Activated CD8-positive, alpha-beta memory T cell treated with anti-CD3 and anti-CD28 coated beads, Interleukin-2, amount 50 U/mL, for 24 hours (primary cell): ENCODE results near the gene GIMAP6.
"Not testable (repeated sequence)": the region's sequence is repeated elsewhere in the genome, so short reads cannot be mapped to it uniquely, and the experiment has no call there.

Experiments used
- DNase-seq: peaks from one replicate; pipeline ENCODE4 v3.0.0-alpha.2; 2020; ENCODE audit errors: extremely low read depth

Gene GIMAP6

DNA sequence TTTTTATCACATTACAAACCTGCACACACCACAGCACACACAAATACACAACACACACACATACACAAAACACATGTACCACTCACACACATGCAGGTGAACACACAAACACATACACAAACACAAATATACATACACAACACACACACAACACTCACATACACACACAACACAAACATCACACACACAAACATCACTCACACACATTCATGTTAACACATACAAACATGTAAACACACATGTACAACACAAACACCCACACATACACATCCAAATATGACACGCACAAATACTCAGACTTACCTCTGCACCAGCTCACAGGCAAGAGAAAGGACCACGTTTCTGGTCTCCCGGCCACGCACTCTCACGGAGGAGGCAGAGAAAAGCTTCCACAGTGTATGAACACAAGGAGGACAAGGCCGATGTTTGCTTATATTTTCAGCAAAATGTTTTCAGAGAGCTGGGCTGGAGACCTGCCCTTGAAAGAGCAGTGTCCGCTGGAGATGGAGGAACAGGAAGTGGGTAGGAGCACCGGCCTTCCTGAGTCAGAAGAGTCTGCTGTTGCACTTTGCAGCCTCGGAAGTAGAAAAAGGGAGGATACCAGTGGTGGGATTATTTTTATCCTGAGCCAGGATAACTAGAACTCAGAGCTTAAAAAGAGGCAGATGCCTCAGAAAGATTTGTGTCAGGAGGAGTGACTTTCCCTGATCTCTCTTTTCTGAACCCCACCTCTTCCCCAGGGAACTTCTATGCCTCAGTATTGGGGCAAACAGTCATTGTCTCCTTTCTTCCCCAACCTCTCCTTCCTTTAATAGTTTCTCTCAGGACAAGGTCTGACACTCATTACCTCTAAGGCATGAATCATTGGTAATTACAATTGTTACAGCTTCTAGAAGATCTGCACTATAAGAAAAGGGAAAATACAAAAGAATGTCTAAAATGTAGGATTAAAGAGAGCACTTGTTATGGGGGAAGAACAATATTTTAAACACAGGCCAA is at the start of gene GIMAP6:
GIMAP6 (minus strand) TSS at position 520 of the 999 bp plus-strand sequence. CDS start 2,243 bp downstream, outside the sequence.
- no peak for DNase-seq

GRCh38 chr7:150680364-150680763 is 48.2 kb upstream of the GIMAP6 start:
- not testable (repeated sequence) for DNase-seq

GRCh38 chr7:150678601-150679000 is 46.4 kb upstream of the GIMAP6 start:
- DNase-seq = not testable (repeated sequence)

DNA sequence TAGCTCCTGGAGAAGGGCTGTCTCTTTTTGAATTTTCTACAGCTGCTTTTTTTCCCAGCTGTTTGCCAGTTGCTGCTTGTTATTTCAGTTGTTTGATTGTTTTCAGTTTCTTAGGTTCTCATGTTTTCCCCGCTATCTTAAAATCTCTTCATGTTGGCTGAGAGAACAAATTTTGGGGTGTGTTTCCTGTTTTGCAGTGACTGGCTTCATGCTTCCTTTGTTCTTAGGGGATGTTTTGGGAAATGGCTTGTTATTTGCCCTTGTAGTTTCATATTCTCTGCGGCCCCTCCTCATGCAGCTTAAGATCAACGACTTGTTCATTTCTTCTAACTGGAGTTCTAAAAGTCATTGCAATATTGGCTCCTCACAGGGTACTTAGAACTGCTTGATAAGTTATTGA is 44.7 kb upstream of the GIMAP6 start:
- DNase-seq = not testable (repeated sequence)

GRCh38 chr7:150676276-150676675 is 44.1 kb upstream of the GIMAP6 start:
- not testable (repeated sequence) for DNase-seq

DNA sequence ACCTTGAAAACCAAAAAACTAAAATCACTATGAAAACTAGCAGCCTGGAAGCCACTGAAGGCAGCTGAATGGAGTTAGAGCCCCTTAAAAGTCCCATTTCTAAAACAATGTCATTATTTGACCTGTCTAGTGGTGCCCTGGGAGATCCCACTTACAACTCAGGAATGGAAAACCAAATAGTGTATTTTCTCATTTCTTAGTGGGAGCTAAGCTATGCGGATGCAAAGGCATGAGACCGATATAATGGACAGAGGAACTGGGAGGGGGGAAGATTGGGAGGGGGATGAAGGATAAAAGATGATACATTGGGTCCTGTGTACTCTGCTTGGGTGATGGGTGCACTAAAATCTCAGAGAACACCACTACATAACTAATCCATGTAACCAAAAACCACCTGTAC is 43.5 kb upstream of the GIMAP6 start:
- DNase-seq = no peak

DNA sequence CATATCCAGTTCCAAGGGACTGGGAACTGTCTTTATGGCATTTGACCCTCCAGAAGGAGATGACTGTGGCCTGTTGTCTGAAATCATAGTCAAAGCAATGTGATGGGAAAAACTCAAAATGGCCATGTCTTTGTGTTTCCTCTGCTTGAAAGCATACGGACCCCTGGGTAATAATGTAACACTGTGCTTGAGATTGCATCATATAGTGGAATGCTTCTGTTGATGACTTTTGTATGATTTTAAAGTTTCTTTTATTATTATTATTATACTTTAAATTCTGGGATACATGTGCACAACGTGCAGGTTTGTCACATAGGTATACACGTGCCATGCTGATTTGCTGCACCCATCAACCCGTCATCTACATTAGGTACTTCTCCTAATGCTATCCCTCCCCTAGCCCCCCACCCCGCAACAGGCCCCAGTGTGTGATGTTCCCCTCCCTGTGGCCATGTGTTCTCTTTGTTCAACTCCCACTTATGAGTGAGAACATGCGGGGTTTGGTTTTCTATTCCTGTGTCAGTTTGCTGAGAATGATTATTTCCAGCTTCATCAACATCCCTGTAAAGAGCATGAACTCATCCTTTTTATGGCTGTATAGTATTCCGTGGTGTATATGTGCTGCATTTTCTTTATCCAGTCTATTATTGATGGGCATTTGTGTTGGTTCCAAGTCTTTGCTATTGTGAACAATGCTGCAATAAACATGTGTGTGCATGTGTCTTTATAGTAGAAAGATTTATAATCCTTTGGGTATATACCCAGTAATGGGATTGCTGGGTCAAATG is 39.8 kb upstream of the GIMAP6 start:
- DNase-seq = not testable (repeated sequence)

DNA sequence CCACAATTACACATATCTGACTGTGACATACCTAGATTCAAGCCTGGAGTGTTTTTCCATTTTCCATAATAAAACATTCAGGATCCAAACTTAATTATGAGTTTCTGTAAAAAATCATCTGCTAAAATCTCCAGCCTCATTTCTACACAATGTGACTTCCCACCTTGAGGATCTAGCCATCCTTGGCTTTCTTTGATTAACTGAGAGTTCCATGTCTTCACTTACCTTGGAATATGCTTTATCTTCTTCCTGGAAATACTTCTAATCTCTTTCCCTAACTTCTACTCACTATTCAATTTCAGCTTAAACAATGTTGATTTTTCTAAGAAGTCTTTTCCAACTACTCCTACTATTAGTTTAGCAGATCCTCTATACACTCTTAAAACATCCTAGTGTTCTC is 36.8 kb upstream of the GIMAP6 start:
- no peak for DNase-seq

DNA sequence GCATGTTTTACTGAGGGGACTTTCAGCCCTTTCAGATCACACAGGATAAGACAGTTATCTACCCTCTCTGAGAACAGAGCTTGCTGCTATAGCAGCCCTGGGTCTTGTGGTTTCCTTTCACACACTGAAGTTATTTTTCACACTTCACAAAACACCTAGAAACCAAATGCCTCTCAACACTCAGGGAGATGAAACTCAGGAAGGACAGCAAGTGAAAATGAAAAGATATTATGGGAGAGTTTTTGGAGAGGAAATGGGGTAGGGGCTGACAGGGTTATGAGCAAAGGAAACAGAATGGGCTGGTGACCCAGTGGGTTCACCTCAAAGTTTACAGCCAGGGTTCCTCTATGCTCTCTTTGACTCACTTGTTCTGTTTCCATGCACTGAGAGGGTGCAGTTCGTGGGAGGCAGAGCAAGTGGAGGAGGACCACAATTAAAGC is 36.3 kb upstream of the GIMAP6 start:
- DNase-seq = no peak

DNA sequence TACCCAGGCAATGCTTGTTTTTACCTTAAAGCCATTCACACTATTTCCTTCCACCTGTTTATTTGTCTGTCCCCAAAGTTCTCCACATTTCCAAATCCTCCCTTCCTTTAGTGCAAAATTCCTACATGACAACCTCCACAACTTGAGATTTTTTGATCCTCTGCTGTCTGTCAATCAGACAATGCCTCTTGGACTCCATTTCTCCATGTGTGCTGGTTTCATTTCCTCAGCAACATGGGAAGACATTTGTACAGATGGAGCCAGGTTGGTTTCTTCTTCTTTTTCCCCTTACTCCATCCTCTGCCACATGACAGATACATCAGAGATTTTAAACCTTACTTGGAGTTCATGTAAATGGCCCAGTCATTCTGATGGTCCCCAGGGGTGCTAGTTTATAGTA is 34.2 kb upstream of the GIMAP6 start:
- DNase-seq = no peak

GRCh38 chr7:150665896-150666295 is 33.7 kb upstream of the GIMAP6 start:
- DNase-seq = no peak

GRCh38 chr7:150665089-150665748 is 33.0 kb upstream of the GIMAP6 start:
- no peak for DNase-seq

DNA sequence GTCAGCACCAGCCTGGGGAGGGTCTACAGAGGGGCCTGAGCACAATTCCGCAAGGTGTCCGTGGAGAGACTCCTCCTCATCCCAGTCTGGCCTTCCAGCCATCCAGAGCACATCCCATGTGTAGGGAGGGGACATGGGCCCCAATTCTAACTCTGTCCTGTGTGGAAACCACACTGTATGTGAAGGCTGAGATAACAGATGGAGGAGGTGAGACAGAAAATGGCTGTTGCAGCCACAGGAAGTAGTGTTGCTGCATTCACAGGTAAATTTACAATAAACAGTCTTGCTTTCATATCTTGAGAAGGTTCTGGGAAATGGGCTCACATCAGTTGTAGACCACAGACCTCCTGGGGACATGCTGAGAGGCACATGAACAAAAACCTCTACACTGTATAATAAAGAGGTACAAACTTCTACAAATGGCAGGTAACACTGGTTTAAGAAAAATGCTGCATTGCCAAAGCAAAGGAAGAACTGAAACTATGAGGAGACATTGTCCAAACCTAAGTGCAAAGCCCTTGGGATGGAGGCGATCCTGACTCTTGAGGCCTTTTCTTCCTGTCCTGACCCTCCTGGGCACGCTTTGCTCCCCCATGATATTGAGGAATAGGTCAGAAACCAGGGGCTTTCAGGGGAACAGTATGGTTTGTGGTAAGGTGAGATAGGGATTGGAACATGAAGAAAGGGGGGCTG is 31.8 kb upstream of the GIMAP6 start:
- DNase-seq = no peak

GRCh38 chr7:150662821-150663220 is 30.6 kb upstream of the GIMAP6 start:
- DNase-seq = not testable (repeated sequence)

- no peak for DNase-seq
Measured at GRCh38 chr7:150660939-150661613, 28.9 kb upstream of the GIMAP6 start.

GRCh38 chr7:150657526-150657925 is 25.3 kb upstream of the GIMAP6 start:
- DNase-seq = no peak

DNA sequence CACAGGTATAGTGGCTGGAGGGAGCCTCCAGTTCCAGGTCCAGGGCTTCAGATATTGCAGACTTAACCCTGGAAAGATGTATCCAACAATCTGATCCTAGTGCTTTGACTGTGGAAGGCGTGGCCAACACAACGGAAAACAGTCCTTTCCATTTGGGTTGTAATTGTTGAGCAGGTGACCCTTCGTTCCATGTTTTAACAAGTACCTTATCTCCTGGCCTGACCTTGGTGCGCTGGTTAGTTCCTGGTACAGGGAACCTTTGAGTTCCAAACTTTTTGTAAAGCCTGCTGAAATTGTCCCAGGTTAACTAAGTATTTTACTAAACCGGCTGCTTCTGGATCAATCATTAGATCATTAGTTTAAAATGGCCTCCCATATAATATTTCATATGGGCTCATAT is 23.9 kb upstream of the GIMAP6 start:
- no peak for DNase-seq

GRCh38 chr7:150654692-150655091 is 22.5 kb upstream of the GIMAP6 start:
- no peak for DNase-seq

GRCh38 chr7:150649080-150649385 is 16.8 kb upstream of the GIMAP6 start:
- no peak for DNase-seq

DNA sequence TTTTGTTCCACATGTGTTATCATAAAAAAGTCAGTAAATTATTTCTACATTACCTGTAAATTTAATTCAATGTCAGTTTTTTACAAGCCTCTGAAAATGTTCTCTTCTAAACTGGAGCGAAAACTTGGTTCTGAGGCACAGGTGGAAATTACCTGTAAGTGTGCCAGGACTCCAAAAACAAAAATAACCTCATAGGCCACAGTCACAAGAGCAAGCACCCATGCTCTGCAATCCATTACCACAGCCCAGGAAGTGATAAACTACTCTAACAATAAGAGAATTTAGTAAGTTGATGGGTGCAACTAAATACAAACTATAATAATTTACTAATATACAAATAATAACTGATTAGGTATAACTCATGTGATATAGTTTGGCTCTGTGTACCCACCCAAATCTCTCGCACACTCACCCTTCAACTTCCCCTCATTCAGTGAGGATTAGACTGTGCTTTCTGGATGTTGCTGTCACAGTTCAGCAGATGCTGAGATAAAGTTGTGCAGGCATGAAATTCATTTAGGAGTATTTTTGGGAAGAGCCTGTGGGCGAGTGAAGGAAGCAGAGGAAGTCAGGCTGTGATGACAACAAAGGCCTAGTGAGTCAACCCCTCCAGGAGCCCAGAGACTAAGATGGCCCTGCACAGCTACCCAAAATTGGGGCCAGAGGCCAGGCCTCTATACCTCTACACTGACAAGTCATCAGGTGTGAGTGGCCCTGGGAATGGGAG is 16.3 kb upstream of the GIMAP6 start:
- no peak for DNase-seq
